VCaP (cell line): ENCODE measurements around the gene HOXD4.
A peak's percentile ranks its signal among the peaks of the same experiment; 100 is the strongest.

Source experiments
- H3K27ac ChIP-seq: fragments of 450-650 bp; 2 replicates; pipeline ENCODE4 v1.5.1; 2017
- TF ChIP-seq, protein P1 (sequence below): fragments of 450-650 bp; conservative IDR thresholded peaks from 2 replicates; pipeline ENCODE4 v1.5.1; 2017; ENCODE audit warnings: mild to moderate bottlenecking, moderate library complexity

The HOXD4 gene

DNA sequence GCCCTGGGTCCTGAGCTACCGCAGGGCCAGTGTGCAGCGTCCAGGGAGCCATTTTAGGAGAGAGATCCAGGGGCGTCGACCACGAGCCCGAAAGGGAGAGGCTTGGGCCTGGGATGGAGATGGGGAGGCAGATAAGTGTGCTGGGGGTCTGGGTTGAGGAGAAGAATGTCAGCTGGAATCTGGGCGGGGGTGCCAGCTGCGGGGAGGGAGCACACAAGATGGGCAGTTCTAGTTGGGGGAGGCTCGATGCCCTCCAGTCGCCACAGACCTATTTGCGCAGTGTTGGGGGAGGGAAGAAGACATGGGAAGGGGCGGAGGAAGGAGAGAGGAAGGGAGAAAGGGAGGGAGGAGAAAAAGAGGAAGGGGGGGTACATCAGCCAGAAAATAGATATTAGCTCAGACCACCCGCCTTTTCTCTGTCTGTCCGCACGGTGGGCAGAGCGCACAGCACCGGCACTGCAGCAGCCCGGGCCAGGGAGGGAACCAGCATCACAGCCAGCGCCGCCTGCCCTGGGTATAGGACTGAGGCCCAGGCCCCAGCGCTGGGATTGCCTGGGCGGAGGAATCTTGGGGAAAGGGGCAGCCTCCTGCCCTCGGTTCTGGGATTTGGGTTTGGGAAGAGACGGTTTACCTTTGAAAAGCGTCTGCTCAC, 46.1 kb upstream of the HOXD4 start:
- H3K27ac ChIP-seq = no peak overlapping the region
- TF ChIP-seq, protein P1, sequence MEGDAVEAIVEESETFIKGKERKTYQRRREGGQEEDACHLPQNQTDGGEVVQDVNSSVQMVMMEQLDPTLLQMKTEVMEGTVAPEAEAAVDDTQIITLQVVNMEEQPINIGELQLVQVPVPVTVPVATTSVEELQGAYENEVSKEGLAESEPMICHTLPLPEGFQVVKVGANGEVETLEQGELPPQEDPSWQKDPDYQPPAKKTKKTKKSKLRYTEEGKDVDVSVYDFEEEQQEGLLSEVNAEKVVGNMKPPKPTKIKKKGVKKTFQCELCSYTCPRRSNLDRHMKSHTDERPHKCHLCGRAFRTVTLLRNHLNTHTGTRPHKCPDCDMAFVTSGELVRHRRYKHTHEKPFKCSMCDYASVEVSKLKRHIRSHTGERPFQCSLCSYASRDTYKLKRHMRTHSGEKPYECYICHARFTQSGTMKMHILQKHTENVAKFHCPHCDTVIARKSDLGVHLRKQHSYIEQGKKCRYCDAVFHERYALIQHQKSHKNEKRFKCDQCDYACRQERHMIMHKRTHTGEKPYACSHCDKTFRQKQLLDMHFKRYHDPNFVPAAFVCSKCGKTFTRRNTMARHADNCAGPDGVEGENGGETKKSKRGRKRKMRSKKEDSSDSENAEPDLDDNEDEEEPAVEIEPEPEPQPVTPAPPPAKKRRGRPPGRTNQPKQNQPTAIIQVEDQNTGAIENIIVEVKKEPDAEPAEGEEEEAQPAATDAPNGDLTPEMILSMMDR = no peak

DNA sequence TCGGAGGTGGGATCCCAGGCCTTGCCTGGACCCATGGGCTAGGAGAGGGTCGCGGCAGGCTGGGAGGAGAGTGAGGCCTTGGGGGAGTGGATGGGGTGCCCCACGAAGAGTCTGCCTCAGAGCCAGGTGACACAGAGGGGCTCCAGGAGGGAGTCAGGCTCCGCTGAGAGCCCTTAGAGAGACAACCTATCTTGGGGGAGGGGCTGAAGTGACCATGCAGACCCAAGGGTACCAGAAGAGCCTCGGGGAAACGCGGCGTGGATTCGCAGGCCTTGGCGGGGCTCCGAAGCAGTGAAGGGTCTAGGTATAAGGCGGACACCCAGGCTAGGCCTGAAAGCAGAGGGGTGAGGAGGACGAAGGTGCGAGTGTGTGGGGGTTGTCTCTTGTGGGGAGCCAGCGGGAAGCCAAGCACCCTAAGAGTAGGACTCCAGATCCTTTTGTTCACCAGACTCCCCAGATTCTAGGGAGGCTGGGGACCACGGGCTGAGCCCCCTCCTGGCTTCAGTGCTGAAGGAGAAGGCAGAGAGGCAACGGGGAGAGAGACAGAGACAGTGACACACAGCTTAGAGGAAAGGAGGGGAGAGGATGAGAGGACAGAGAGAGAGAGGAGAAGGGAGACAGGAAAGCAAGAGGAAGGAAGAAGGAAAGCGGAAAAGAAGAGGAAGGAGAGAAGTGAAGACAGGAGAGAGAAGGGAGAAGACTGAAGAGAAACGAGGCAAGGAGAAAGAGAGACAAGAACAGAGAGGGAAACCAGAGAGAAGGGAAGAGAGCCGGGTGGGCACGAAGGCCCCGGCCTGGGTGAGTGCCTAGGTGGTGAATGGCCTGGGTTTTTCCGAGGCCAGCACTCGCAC, 45.4 kb upstream of the HOXD4 start:
- H3K27ac ChIP-seq = no peak overlapping the region
- TF ChIP-seq, protein P1 = no peak

DNA sequence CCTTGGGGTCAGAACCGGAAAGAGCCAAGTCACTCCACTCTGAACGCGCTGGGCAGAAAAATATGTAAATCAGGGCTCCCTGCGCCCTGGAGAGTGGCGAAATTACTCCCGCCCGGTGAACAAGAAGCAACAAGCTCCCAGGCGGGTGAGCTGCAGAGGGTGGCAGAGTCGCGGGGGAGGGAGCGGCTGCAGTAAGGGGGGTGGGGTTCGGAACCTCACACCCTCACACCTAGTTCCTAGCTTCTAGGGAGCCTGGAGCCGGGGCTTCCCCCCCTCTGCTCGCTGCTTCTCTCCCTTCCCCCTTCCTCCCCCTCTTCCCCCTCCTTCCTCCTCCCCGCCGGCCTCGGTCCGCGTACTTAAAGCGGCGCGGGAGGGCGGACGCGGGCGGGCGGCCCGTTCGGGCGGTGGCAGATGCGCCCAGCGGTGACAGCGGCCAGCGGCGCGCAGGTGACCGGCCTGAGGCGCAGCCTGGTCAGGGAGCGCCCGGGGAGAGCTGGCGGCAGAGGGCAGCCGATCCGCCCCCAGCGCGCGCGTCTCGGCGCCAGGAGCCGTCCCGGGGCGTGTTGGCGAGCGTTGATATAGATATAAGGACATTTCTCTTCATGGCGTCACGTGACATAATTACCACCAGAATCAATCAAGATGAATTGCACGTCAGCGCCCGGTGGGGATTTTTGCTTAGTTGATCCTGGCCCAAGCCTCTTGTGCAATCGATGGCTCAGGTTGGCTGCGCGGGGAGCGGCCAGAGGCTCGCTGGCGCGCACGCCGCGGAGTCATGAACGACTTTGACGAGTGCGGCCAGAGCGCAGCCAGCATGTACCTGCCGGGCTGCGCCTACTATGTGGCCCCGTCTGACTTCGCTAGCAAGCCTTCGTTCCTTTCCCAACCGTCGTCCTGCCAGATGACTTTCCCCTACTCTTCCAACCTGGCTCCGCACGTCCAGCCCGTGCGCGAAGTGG, 44.5 kb upstream of the HOXD4 start, which contains the start of gene HOXD11:
TSS of gene HOXD11 (plus strand) at position 700 of the 959 bp plus-strand sequence. CDS start at position 776, 76 bp downstream.
- H3K27ac ChIP-seq = no peak within 1 kb of the TSS
- TF ChIP-seq, protein P1 = peak; percentile 6; the same call in 1 of the 2 replicates

DNA sequence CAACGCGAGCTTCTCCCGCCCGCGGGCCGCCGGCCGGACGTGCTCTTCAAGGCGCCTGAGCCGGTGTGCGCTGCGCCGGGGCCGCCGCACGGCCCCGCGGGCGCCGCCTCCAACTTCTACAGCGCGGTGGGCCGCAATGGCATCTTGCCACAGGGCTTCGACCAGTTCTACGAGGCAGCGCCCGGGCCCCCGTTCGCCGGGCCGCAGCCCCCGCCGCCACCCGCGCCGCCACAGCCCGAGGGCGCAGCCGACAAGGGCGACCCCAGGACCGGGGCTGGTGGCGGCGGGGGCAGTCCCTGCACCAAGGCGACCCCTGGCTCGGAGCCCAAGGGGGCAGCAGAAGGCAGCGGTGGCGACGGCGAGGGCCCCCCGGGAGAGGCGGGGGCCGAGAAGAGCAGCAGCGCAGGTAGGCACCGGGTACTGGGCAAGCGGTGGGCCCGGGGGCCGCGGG, 43.6 kb upstream of the HOXD4 start:
- TF ChIP-seq, protein P1 = no peak
- no peak overlapping the region for H3K27ac ChIP-seq

DNA sequence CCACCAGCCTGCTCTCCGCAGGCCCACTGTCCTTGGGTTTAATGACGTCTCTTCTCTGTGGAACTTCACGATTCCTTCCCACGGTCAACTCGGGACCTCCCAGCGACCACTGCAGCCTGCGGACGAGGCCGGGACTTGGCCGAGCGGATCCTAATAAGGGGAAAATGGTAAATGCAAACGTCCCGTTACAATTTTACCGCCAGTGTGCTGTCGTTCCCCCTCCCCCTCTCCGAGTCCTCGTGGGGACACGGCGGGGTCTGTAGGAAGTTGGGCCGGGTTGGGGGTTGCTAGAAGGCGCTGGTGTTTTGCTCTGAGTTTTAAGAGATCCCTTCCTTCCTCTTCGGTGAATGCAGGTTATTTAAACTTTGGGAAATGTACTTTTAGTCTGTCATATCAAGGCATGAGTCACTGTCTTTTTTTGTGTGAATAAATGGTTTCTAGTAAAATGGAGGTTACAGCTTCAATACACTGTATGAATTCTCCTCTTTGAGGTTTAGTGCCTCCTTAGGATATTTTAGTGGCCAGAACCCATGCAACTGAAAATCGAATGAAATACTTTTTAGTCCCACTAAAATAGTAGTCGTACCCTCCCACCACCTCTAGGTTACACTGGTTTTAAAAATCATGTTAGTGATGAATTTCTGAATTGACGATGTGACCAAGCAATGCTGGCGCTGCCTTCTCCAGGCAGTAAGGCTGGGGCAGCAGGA, 42.0 kb upstream of the HOXD4 start:
- no peak overlapping the region for H3K27ac ChIP-seq
- TF ChIP-seq, protein P1 = no peak

DNA sequence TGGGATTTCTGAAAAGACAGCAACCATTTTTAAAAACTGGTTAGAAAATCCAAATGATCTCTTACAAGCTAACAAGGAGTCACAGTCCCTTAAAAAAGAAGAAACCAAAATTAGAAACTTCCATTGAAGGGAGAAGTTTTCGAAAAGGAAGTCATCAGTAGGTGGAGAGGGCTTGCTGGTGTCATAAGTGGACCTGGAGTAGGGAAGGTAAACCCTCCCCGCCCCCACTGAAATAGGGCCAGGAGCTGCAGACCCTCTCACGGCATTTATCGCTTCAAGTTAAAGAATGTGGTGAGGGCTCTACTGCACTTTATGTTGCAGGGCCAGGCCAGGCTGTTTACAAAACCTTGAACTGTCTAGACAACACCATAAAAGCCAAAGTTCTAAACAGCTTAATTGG, 41.4 kb upstream of the HOXD4 start:
- TF ChIP-seq, protein P1 = no peak
- H3K27ac ChIP-seq = no peak overlapping the region
